BE2C (cell line): ENCODE results near the gene TULP4.

Experiments used
- DNase-seq: peaks from one replicate; pipeline ENCODE4 v3.0.0-alpha.2; 2020
- H3K27me3 ChIP-seq: fragments of 250-450 bp; sonication (Bioruptor Pico); 2 replicates; pipeline ENCODE4 v1.5.1; 2020; ENCODE audit warnings: mild to moderate bottlenecking
- H3K36me3 ChIP-seq: fragments of 250-450 bp; sonication (Bioruptor Pico); 2 replicates; pipeline ENCODE4 v1.5.1; 2020; ENCODE audit warnings: mild to moderate bottlenecking
- H3K4me1 ChIP-seq: fragments of 250-450 bp; sonication (Bioruptor Pico); 2 replicates; pipeline ENCODE4 v1.5.1; 2020
- H3K4me3 ChIP-seq: 2 replicates; pipeline ENCODE4 v1.5.1; 2011; ENCODE audit warnings: low read depth, low read length
- H3K9me3 ChIP-seq: fragments of 250-450 bp; sonication (Bioruptor Pico); 2 replicates; pipeline ENCODE4 v1.5.1; 2020
- TF ChIP-seq, protein P1 (sequence below): IDR thresholded peaks from 2 replicates; pipeline ENCODE4 v1.5.1; 2012; ENCODE audit warnings: mild to moderate bottlenecking, low read depth, low read length

Gene TULP4

DNA sequence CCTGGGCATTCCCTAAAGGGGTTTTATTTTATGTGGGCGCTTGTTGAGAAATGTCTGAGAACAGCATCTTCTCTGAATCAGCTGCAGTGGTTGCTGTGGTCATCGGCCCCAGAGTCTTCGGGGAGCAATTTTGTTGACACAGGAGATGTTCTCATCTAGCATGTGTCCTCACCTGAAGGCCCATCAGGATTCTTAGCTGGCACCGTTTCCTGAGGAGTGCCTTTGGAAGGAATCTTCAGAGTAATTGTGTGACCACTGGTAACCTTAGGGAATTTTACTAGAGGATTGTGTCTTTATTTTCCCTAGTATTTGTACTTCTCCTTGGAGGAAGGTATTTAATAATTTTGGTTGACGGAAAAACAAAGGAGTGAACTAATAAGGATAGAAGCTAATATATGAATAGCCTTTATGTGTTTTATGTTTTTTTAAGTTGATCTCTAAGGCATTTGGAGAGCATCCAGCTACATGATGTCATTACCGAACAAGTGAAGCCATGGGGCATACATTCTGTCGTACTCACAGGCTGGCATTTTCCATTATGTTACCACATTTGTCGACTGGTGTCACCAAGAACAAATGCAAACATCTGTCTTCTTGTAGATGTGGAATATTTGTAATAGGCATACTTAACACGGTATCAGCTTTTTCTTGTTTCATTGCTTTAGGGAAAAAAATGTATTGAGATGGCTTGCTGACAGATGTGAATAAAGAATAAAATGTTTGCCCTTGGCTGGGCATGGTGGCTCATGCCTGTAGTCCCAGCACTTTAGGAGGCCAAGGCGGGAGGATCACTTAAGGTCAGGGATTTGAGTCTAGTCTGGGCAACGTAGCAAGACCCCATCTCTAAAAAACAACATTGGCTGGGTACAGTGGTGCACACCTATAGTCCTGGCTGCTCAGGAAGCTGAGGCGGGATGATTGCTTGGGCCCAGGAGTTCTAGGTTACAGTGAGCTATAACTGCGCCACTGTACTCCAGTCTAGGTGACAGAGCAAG, 41.9 kb downstream of the TULP4 start:
- H3K4me3 ChIP-seq = no peak overlapping the region
- DNase-seq = no peak
- TF ChIP-seq, protein P1, sequence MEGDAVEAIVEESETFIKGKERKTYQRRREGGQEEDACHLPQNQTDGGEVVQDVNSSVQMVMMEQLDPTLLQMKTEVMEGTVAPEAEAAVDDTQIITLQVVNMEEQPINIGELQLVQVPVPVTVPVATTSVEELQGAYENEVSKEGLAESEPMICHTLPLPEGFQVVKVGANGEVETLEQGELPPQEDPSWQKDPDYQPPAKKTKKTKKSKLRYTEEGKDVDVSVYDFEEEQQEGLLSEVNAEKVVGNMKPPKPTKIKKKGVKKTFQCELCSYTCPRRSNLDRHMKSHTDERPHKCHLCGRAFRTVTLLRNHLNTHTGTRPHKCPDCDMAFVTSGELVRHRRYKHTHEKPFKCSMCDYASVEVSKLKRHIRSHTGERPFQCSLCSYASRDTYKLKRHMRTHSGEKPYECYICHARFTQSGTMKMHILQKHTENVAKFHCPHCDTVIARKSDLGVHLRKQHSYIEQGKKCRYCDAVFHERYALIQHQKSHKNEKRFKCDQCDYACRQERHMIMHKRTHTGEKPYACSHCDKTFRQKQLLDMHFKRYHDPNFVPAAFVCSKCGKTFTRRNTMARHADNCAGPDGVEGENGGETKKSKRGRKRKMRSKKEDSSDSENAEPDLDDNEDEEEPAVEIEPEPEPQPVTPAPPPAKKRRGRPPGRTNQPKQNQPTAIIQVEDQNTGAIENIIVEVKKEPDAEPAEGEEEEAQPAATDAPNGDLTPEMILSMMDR = no peak
- no peaks in the 10 kb centered on the region for H3K27me3 ChIP-seq
- H3K36me3 ChIP-seq = no peaks in the 10 kb centered on the region; the same call in 1 of the 2 replicates
- H3K4me1 ChIP-seq = peaks cover 14% of the 10 kb centered on the region
- no peaks in the 10 kb centered on the region; the same call in 1 of the 2 replicates for H3K9me3 ChIP-seq

DNA sequence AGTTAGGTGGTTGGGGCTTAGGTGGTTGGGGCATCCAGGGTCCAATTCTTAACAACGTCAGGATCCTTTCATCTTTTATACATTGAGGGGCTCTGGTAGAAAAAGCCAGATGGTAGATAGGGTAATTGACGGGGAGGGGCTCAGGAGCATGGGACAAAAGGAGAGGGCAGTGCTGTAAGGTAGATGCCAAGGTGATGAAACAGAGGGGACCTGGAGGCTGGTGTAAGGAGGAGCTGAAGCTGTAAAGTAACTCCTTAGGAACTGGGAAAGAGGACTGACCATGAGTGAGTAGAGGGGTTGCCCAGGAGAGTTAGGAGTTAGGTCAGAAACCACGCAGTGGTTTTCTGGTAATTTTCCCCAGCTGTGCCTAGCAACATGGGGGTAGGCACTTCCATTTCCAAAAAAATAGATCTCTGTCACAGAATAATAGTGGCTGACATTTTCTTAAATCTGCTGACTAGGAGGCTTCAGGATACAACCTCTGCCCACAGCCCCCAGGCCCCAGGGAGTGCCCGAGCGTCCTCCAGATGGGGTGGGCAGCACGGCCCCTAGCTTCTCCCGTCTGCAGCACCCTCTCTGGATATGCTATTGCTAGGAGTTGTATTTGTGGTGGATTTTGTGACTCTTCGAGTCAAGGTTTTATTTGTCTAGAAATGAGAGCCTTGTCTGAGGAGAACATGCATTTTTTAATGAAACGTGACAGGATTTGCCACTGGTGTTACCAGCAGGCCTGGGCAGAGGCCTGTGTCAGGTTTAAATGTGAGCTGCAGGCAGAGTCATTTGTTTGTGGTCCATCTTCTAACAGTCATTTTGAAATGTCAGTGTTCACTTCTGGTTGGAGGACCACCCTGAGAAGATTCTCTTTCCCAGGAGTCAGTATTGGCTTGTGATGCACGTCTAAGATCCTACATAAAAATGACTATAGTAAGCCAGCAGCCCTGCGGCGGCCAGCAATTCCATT, 44.6 kb downstream of the TULP4 start:
- Histone ChIP-seq H3K4me1 (peaks cover 14% of the 10 kb centered on the region), H3K9me3 (no peaks in the 10 kb centered on the region), H3K4me3 (no peak overlapping the region), H3K27me3 (no peaks in the 10 kb centered on the region), H3K36me3 (no peaks in the 10 kb centered on the region; the same call in 1 of the 2 replicates)
- DNase-seq = no peak
- TF ChIP-seq, protein P1 = no peak

DNA sequence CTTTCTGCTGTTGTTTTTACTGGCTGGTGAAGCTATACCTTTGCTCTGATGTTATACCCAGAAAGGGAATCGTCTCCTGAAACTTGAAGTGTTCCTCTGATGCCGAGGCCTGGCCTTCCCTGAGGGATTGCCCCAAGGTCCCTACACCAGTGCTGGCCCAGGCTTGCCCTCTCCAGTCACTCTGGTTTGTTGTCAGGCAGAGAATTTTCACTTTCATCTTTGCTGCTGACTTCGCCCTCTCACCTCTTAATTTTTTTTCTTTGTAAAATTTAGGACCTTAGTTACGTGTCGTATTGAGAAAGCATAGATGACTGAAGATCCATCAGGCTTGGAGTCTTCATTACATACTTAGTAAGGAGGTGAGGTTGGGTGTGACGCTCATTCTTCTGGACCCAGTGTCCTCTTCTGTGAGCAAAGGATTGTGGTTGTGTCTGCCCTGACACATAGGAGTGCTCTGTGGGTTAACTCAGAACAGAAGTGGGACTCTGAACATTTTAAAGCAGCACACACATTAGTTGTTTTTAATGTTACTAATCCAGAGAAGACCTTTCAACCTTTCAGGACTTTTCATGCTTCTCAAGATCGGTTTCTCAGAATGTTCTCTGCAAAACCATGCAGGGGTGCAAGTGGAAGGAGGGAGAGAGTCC, 45.4 kb downstream of the TULP4 start:
- Histone ChIP-seq H3K4me3 (no peak overlapping the region), H3K4me1 (peaks cover 14% of the 10 kb centered on the region), H3K36me3 (no peaks in the 10 kb centered on the region), H3K9me3 (no peaks in the 10 kb centered on the region), H3K27me3 (no peaks in the 10 kb centered on the region)
- TF ChIP-seq, protein P1 = no peak
- DNase-seq = no peak

DNA sequence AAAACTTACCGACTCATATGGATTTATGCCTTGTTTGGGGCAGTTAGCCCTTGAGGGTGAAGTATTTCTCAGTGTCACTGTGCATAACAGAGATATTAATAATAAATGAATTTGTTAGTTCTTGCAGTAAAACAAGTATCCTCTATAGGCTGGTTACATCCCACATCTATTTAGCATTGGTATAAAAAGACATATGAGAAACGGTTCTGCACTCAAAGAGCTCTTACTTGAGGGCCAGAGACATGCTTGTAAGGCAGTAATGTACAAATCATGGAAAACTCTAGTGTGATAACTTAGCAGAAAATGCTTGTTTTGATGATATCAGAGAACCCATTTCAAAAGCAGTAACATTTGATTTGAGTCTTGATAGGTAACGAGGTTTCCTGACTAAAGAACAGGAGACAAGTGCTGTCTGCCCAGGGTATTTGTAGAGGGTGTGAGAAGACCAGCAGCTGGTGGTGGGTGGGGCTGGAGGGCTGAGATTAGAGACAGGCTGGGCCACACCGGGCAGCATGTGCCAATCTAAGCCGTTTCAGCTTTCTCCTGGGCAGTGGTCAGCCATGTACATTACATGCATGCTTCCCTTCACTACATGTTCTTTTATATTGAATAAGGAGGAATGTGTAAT, 46.3 kb downstream of the TULP4 start:
- Histone ChIP-seq H3K36me3 (no peaks in the 10 kb centered on the region), H3K27me3 (no peaks in the 10 kb centered on the region), H3K9me3 (no peaks in the 10 kb centered on the region), H3K4me1 (peaks cover 14% of the 10 kb centered on the region), H3K4me3 (no peak overlapping the region)
- no peak for DNase-seq
- TF ChIP-seq, protein P1 = no peak

DNA sequence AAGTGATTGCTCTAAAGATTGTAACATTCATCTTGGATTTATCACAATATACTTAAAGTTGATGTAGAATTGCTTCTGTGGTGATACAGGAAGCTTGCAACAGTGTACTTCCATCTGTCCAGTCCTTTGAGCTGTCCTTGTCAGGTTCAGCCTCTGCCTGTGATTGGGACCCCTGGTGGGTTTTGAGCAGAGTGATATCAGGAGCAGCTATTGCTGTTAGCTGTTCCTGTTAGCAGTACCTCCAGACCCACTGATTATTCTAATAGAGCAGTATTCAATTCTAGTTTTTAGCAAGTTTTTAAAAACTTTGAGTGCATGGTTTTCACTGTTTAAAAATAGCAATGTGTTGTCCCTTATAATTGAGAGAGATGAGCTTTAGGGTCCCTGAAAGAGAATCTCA, 48.8 kb downstream of the TULP4 start:
- no peak for DNase-seq
- TF ChIP-seq, protein P1 = no peak
- no peaks in the 10 kb centered on the region for H3K9me3 ChIP-seq
- no peaks in the 10 kb centered on the region for H3K27me3 ChIP-seq
- no peaks in the 10 kb centered on the region for H3K36me3 ChIP-seq
- peaks cover 9% of the 10 kb centered on the region for H3K4me1 ChIP-seq
- H3K4me3 ChIP-seq = no peak overlapping the region
